Endodermal cell (in vitro differentiated cells): Measurements from ENCODE around the gene CDCA3. TPM values are rescaled to one million over a fixed set of nuclear protein-coding genes. Genes with fewer than 3 reads are reported as not detected.
A peak's percentile ranks its signal among the peaks of the same experiment; 100 is the strongest.
"Not testable (repeated sequence)": the region's sequence is repeated elsewhere in the genome, so short reads cannot be mapped to it uniquely, and the experiment has no call there.

ENCODE experiments used
- DNase-seq: peaks from one replicate; pipeline ENCODE4 v3.0.0-alpha.2; 2017
- H3K27ac ChIP-seq: 2 replicates; pipeline ENCODE4 v1.5.1; 2013; ENCODE audit warnings: mild to moderate bottlenecking, low read depth, low read length, moderate library complexity
- H3K27me3 ChIP-seq: 2 replicates; pipeline ENCODE4 v1.6.1; 2013; ENCODE audit warnings: mild to moderate bottlenecking, low read length, moderate library complexity; ENCODE audit not compliant: insufficient read depth, control insufficient read depth, poor library complexity, severe bottlenecking
- H3K36me3 ChIP-seq: 2 replicates; pipeline ENCODE4 v1.7.0; 2013; ENCODE audit warnings: mild to moderate bottlenecking, low read length, moderate library complexity; ENCODE audit not compliant: control insufficient read depth, insufficient read depth
- H3K4me1 ChIP-seq: one replicate; pipeline ENCODE4 v1.7.0; 2013; ENCODE audit warnings: low read length; ENCODE audit not compliant: control insufficient read depth, insufficient read depth
- H3K4me3 ChIP-seq: 2 replicates; pipeline ENCODE4 v1.5.1; 2013; ENCODE audit warnings: mild to moderate bottlenecking, low read length, moderate library complexity
- H3K9ac ChIP-seq: 2 replicates; pipeline ENCODE4 v1.6.1; 2013; ENCODE audit warnings: mild to moderate bottlenecking, low read length, moderate library complexity; ENCODE audit not compliant: poor library complexity, severe bottlenecking; ENCODE audit errors: extremely low read depth
- H3K9me3 ChIP-seq: 2 replicates; pipeline ENCODE4 v1.6.1; 2013; ENCODE audit warnings: mild to moderate bottlenecking, low read length, moderate library complexity; ENCODE audit not compliant: control insufficient read depth
- H3K27ac Mint-ChIP-seq: 2 replicates; pipeline ENCODE4 v1.8.0; 2020; ENCODE audit warnings: mixed read lengths
- H3K27me3 Mint-ChIP-seq: 2 replicates; pipeline ENCODE4 v1.8.0; 2021; ENCODE audit warnings: mild to moderate bottlenecking, mixed read lengths; ENCODE audit not compliant: insufficient read depth
- H3K36me3 Mint-ChIP-seq: 2 replicates; pipeline ENCODE4 v1.8.0; 2020; ENCODE audit warnings: low read depth, mixed read lengths
- H3K4me1 Mint-ChIP-seq: 2 replicates; pipeline ENCODE4 v1.8.0; 2020; ENCODE audit warnings: mixed read lengths
- H3K4me3 Mint-ChIP-seq: 2 replicates; pipeline ENCODE4 v1.8.0; 2020; ENCODE audit warnings: mild to moderate bottlenecking, moderate library complexity, mixed read lengths
- H3K9me3 Mint-ChIP-seq: 2 replicates; pipeline ENCODE4 v1.8.0; 2020; ENCODE audit warnings: mild to moderate bottlenecking, mixed read lengths
- CTCF ChIP-seq: fragments of 200-600 bp; sonication (generic); conservative IDR thresholded peaks from 2 replicates; pipeline ENCODE4 v1.5.0; 2021; ENCODE audit warnings: antibody characterized with exemption, mild to moderate bottlenecking
- WGBS, 2 experiments: methylation state at CpG; one replicate each; pipeline versions ENCODE4 v1.1.5 to v1.1.7; 2013; ENCODE audit warnings: missing lambda C conversion rate in 2 of 2, mixed read lengths in 1 of 2; ENCODE audit not compliant: insufficient coverage in 1 of 2, insufficient read length in 1 of 2; 5-methylcytosine and 5-hydroxymethylcytosine counted together
- total RNA-seq, 2 donors: library from RNA; stranded (reverse); fragmentation: NEBNext Ultra II Directional in 1 of 2; extraction: Animal tissue kit (Norgen Biotek cat#: 25700) in 1 of 2; gene quantifications; 2 replicates in 1 of 2; 3 replicates in 1 of 2; pipeline ENCODE4 v1.2.1, GENCODE V29; 2021

Gene CDCA3
- total RNA-seq, 2 donors from 2014 or later: 53.1 to 63.9 TPM

GRCh38 chr12:6866163-6866919 is 15.3 kb upstream of the CDCA3 start:
- Mint-ChIP-seq H3K27ac (peak overlapping the region; percentile 96), H3K9me3 (no peaks in the 10 kb centered on the region), H3K4me3 (peak overlapping the region; percentile 95), H3K4me1 (peaks cover 47% of the 10 kb centered on the region), H3K36me3 (peaks cover 74% of the 10 kb centered on the region), H3K27me3 (no peaks in the 10 kb centered on the region)
- no peak for TF ChIP-seq CTCF
- Histone ChIP-seq H3K27me3 (no peaks in the 10 kb centered on the region), H3K4me1 (peaks cover 5% of the 10 kb centered on the region), H3K36me3 (peaks cover 61% of the 10 kb centered on the region), H3K4me3 (peak overlapping the region; percentile 73), H3K9ac (peak overlapping the region; percentile 30), H3K9me3 (no peaks in the 10 kb centered on the region), H3K27ac (no peak overlapping the region)
- DNase-seq: peak; percentile 80
- 69 to 81% methylated on average over 6 to 18 of the region's 19 CpGs for WGBS, 2 experiments

DNA sequence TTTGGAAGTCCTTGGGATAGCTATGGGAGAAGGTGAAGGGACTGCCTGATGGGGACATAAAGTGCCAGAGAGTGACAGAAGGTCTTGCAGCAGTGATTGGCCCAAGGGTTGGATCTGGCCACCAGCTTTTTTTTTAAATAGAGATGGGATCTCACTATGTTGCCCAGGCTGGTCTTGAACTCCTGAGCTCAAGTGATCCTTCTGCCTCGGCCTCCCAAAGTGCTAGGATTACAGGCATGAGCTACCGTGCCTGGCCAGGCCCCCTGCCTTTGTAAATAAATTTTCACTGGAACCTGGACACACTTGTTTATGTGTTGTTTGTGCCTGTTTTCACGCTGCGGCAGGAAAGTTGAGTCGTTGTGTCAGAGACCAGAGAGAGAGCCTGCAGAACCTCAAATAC is 14.2 kb upstream of the CDCA3 start:
- not testable (repeated sequence) for H3K4me3 ChIP-seq, H3K27ac ChIP-seq, DNase-seq, H3K9ac ChIP-seq, H3K27ac Mint-ChIP-seq, H3K4me3 Mint-ChIP-seq, H3K4me1 ChIP-seq, H3K9me3 ChIP-seq, H3K27me3 Mint-ChIP-seq, H3K9me3 Mint-ChIP-seq, H3K27me3 ChIP-seq
- WGBS, 2 experiments: 92 to 94% methylated on average over 5 of the region's 5 CpGs
- H3K4me1 Mint-ChIP-seq: peaks cover 37% of the 10 kb centered on the region
- peaks cover 62% of the 10 kb centered on the region for H3K36me3 ChIP-seq
- peaks cover 74% of the 10 kb centered on the region for H3K36me3 Mint-ChIP-seq

DNA sequence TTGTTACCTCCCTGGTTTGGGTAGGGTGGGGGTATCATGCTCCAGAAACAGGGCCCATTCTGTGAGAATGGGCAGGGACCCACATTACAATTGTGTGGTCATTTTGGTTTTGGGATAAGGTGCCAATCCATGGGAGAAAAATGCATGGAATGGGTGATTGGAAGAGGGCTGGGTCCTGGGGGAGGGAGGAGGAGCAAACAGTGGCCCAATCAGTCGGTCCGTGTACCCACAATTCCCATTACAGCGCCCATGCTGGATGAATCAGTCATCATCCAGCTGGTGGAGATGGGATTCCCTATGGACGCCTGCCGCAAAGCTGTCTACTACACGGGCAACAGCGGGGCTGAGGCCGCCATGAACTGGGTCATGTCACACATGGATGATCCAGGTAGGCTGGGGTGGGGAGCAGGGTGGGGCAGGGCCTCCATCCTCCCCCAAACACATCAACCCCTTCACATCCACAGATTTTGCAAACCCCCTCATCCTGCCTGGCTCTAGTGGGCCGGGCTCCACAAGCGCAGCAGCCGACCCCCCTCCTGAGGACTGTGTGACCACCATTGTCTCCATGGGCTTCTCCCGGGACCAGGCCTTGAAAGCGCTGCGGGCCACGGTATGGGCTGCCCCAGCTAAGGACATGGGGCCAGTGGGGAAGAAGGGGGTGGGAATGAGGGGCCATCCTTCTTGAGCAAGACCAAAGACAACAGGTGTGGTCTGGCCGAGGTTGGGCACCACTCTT is 12.7 kb upstream of the CDCA3 start:
- no peak for DNase-seq
- TF ChIP-seq CTCF: no peak
- peaks cover 24% of the 10 kb centered on the region for H3K4me1 Mint-ChIP-seq
- Histone ChIP-seq H3K27me3 (no peaks in the 10 kb centered on the region), H3K27ac (no peak overlapping the region), H3K9me3 (no peaks in the 10 kb centered on the region), H3K4me1 (no peaks in the 10 kb centered on the region), H3K36me3 (peaks cover 61% of the 10 kb centered on the region), H3K9ac (no peak overlapping the region), H3K4me3 (no peak overlapping the region)
- H3K36me3 Mint-ChIP-seq: peaks cover 75% of the 10 kb centered on the region
- WGBS, 2 experiments: 94 to 100% methylated on average over 6 to 16 of the region's 16 CpGs
- no peaks in the 10 kb centered on the region for H3K27me3 Mint-ChIP-seq
- H3K4me3 Mint-ChIP-seq: no peak overlapping the region
- H3K27ac Mint-ChIP-seq: no peak overlapping the region
- no peaks in the 10 kb centered on the region for H3K9me3 Mint-ChIP-seq
